ENCODE measurements around the gene ARHGAP33.
A peak's percentile ranks its signal among the peaks of the same experiment; 100 is the strongest.

ARHGAP33 gene

GRCh38 chr19:35739275-35740107 is 35.9 kb upstream of the ARHGAP33 start:
- H3K27ac ChIP-seq = peak overlapping the region in 16 of 21 experiments; percentile 11 to 95 (median 71)
- H3K4me3 ChIP-seq = peak overlapping the region; percentile 42 to 57 (median 52)

DNA sequence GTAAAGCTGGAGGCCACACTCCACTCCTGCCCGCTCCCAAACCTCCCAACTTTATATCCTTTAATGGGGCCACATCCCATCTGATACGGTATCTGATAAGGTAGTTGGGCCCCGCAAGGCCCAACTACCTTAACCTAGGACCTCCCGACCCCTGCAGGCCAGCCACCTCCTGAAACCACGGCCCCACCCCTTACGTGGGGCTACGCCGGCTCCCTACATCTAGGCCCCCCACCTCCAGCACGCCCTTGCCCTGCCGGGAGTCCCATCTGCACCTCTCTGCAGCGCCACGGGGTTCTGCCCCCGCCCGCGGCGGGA is 35.3 kb upstream of the ARHGAP33 start:
- Histone ChIP-seq H3K4me3 (peak overlapping the region; percentile 42 to 57 (median 52)), H3K27ac (peak overlapping the region in 17 of 21 experiments; percentile 11 to 95 (median 72))

DNA sequence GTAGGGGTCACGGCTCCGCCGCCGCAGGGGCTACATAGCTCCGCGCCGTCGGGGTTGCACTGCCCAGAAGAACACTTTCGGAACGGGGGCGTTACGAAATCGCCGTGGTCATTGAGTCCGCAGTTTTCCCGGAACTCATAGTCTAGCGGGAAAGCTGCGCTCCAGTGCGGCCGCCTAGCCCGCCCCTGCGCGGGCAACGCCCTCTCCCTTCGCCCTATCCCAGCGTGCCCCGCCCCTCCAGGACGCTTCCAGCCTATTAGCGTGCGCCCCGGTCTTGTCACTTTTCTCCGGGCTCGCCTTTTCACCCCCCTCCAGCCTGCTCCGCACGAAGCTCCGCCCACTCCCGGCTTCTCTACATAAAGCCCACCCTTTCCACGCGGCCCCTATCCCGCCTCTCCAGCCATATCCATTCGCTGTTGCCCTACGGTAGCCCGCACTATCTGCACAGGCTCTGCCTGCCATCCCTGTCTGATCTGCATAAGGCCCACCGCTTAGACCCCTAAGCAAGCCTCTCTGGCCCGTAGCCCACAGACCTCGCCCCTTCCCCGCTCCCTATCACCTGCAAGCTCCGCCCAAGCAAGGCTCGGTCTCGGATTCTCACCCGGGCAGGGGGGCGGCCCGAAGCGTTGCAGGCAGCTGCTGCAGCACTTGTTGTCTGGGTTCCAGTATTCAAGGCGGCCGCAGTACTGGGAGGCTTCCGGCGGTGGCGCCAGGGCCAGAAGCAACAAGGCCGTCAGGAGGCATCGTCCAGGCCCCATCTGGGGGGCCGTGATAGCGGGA is 34.8 kb upstream of the ARHGAP33 start:
- peak overlapping the region; percentile 42 to 57 (median 52) for H3K4me3 ChIP-seq
- H3K27ac ChIP-seq = peak overlapping the region in 20 of 21 experiments; percentile 39 to 99 (median 82)

GRCh38 chr19:35741203-35741515 is 34.2 kb upstream of the ARHGAP33 start:
- H3K27ac ChIP-seq = peak overlapping the region in 20 of 21 experiments; percentile 39 to 99 (median 79)

GRCh38 chr19:35742121-35742724 is 33.1 kb upstream of the ARHGAP33 start, which contains the start of gene IGFLR1:
TSS of gene IGFLR1 (minus strand) at chr19:35742452. CDS start at chr19:35741180, 1,272 bp downstream.
- Histone ChIP-seq H3K4me3 (peak within 1 kb of the TSS; percentile 42 to 57 (median 52)), H3K27ac (peak within 1 kb of the TSS in 20 of 21 experiments; percentile 50 to 99 (median 82))

More at GRCh38 chr19:35741203-35741515, 34.2 kb upstream of the ARHGAP33 start:
- peak overlapping the region; percentile 42 to 57 (median 52) for H3K4me3 ChIP-seq

- peak overlapping the region in 14 of 21 experiments; percentile 98 to 100 (median 100) for H3K27ac ChIP-seq
- peak overlapping the region in 6 of 7 experiments; percentile 62 to 97 (median 89) for H3K4me3 ChIP-seq
Measured at GRCh38 chr19:35743640-35744429, 31.5 kb upstream of the ARHGAP33 start.

GRCh38 chr19:35744430-35745327 is 30.7 kb upstream of the ARHGAP33 start:
- H3K27ac ChIP-seq = peak overlapping the region; percentile 91 to 100 (median 100)
- H3K4me3 ChIP-seq = peak overlapping the region; percentile 58 to 97 (median 87)

GRCh38 chr19:35745328-35746086 is 29.9 kb upstream of the ARHGAP33 start, which contains the start of the genes PSENEN and U2AF1L4:
TSS of gene PSENEN (plus strand) at chr19:35745651. CDS start at chr19:35745931, 280 bp downstream.
TSS of gene U2AF1L4 (minus strand) at chr19:35745418. CDS start at chr19:35745391, 27 bp downstream.
- peak within 1 kb of the TSS; percentile 91 to 100 (median 100) for H3K27ac ChIP-seq
- peak within 1 kb of the TSS; percentile 58 to 97 (median 87) for H3K4me3 ChIP-seq

DNA sequence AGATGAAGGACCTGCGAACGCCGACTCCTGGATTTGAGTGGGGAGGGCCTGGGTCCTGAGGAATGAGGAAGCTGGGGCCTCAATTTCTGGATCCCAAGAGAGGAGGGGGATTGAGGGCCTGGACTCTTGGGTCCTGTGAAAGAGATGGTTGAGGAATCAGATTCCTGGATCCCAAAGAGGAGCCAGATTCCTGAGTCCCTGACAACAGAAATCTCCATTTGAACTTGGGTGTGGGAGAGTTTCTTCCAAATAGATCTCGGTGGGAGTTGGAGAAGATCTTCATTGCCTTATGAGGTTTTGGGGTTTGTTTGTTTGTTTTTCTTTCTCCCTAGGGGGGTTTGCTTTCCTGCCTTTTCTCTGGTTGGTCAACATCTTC is 29.3 kb upstream of the ARHGAP33 start:
- Histone ChIP-seq H3K27ac (peak overlapping the region in 20 of 21 experiments; percentile 75 to 100 (median 100)), H3K4me3 (peak overlapping the region; percentile 58 to 97 (median 87))

GRCh38 chr19:35746531-35746930 is 28.8 kb upstream of the ARHGAP33 start:
- Histone ChIP-seq H3K27ac (peak overlapping the region in 10 of 21 experiments; percentile 98 to 100 (median 100)), H3K4me3 (peak overlapping the region in 3 of 7 experiments; percentile 62 to 92 (median 87))

- Histone ChIP-seq H3K4me3 (peak within 1 kb of the TSS; percentile 64 to 94 (median 79)), H3K27ac (peak within 1 kb of the TSS; percentile 10 to 92 (median 84))
Measured at GRCh38 chr19:35748106-35749020, 27.0 kb upstream of the ARHGAP33 start, which contains the start of gene LIN37. TSS of gene LIN37 (plus strand) at chr19:35748576. CDS start at chr19:35748725, 149 bp downstream.

DNA sequence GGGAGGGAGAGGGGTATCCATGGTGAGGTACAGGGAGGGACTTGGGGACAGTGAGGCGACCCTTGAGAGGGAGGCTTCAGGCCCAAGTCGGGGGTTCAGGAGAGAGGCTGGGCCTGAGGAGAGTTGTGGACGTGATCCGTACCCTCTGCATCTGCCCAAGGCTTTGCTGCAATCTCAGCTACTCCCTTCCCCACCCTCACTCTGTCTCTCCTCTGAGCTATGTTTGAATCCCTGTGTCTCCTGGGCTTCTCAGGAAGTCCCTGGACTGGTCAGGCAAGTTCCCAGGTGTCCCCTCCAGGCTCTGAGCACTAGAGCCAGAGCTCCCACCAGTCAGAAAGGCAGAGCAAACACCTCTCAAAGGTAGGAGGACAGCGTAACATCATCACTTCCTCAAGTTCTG is 25.2 kb upstream of the ARHGAP33 start:
- no peak overlapping the region for H3K4me3 ChIP-seq
- peak overlapping the region in 2 of 21 experiments; percentile 25 to 87 for H3K27ac ChIP-seq

DNA sequence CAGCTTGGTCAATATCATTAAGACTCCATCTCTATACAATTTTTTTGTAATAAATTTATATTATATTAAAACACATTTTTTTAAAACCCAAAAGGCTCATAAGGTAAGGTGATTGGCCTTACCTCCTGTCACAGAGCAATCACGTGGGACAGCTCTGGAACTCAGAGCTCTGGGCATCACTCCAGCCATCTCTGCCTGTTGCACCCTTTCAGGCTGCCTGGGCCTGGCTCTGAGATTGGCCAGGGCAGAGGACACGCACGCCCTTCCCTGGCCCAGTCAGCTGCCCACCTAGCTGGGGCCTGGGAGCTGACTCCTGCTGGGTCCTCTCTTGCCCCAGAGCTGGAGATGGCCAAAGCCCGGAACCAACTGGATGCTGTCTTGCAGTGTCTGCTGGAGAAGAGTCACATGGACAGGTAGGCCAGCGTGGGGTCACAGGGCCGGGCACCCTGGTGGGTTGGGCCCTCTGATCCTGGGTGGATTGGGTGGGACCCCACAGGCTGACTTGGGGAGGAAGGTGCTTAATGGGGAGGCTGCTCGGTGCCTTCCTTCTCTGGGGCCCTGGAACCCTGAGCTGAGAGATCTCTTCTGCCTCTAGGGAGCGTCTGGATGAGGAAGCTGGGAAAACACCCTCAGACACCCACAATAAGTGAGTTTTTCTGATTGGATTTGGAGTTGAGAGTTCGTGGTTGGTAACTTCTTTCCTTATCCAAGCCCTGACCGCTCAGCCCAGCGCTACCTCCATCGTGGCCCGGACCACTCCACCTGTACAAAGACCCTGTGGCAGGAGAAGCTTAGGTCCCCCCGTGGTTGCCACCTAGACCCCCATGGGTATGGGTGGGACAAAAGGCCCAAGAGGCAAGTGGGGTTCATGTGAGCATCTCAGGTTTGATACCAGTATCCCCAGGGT is 23.3 kb upstream of the ARHGAP33 start:
- H3K4me3 ChIP-seq = no peak overlapping the region
- no peak overlapping the region for H3K27ac ChIP-seq

DNA sequence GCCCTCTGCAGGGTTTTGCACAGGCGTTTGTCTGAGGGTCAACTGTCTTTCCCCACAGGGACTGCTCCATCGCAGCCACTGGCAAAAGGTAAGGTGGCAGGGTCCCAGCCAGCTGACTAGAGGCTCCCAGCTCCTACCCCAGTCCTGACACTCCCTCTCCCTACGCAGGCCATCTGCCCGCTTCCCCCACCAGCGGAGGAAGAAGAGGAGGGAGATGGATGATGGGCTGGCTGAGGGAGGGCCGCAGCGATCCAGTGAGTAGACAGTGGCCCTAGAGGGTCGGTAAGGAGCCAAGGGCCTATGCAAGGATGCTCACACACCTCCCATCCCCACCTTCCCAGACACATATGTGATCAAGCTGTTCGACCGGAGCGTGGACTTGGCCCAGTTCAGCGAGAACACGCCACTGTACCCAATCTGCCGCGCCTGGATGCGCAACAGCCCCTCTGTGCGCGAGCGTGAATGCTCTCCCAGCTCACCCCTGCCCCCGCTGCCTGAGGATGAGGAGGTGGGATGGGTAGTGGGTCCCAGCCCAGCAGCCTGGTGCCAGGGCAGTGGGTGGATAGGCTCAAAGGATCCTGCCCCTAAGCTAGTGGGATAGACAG is 22.5 kb upstream of the ARHGAP33 start:
- Histone ChIP-seq H3K4me3 (no peak overlapping the region), H3K27ac (no peak overlapping the region)

Data from skin epidermis (tissue), 12 donors.